Epidermal melanocyte (primary cell): ENCODE measurements around the gene LMF2.
"Not testable (repeated sequence)": the region's sequence is repeated elsewhere in the genome, so short reads cannot be mapped to it uniquely, and the experiment has no call there.

ENCODE experiments used
- DNase-seq: peaks from one replicate; pipeline ENCODE4 v3.0.0; 2011; ENCODE audit warnings: low spot score; ENCODE audit not compliant: insufficient read length

LMF2 gene

GRCh38 chr22:50524676-50525103, 17.2 kb upstream of the LMF2 start:
- no peak for DNase-seq

- DNase-seq = no peak
Observed at GRCh38 chr22:50523806-50524675, 16.5 kb upstream of the LMF2 start.

GRCh38 chr22:50523458-50523805, 15.9 kb upstream of the LMF2 start:
- DNase-seq = no peak

- no peak for DNase-seq
Observed at GRCh38 chr22:50522806-50523438, 15.4 kb upstream of the LMF2 start.

- DNase-seq = no peak
Observed at GRCh38 chr22:50522208-50522805, 14.8 kb upstream of the LMF2 start.

- DNase-seq = no peak
Observed at GRCh38 chr22:50521710-50522109, 14.2 kb upstream of the LMF2 start.

GRCh38 chr22:50520826-50521453, 13.4 kb upstream of the LMF2 start:
- peak; percentile 5 for DNase-seq

GRCh38 chr22:50520184-50520583, 12.7 kb upstream of the LMF2 start:
- not testable (repeated sequence) for DNase-seq

- DNase-seq = no peak
Observed at GRCh38 chr22:50519151-50519550, 11.6 kb upstream of the LMF2 start.

- DNase-seq = no peak
Observed at GRCh38 chr22:50518606-50519005, 11.1 kb upstream of the LMF2 start.

GRCh38 chr22:50517495-50518260, 10.2 kb upstream of the LMF2 start:
- no peak for DNase-seq

GRCh38 chr22:50516891-50517290, 9.4 kb upstream of the LMF2 start:
- peak; percentile 5 for DNase-seq

GRCh38 chr22:50516068-50516467, 8.6 kb upstream of the LMF2 start:
- peak; percentile 4 for DNase-seq

- no peak for DNase-seq
Observed at GRCh38 chr22:50513175-50513574, 5.7 kb upstream of the LMF2 start.

GRCh38 chr22:50508897-50509296, 1.4 kb upstream of the LMF2 start:
- DNase-seq = no peak

- DNase-seq = peak; percentile 100
Observed at GRCh38 chr22:50507991-50508884, 736 bp upstream of the LMF2 start, which contains the start of gene NCAPH2. NCAPH2 (plus strand) TSS chr22:50508224; CDS start chr22:50508338, 114 bp downstream.

GRCh38 chr22:50506611-50507420, 686 bp downstream of the LMF2 start:
- DNase-seq = no peak

GRCh38 chr22:50505776-50506610, 1.5 kb downstream of the LMF2 start:
- no peak for DNase-seq
